ENCODE measurements around the gene FBXW11. TPM values are rescaled to one million over a fixed set of nuclear protein-coding genes. Genes with fewer than 3 reads are reported as not detected.

Gene FBXW11
- total and polyA plus RNA-seq, 11 donors = 7.8 to 110 (median 83.0) TPM

GRCh38 chr5:171914726-171915338, 91.6 kb downstream of the FBXW11 start:
- Histone ChIP-seq H3K4me3 (no peak overlapping the region), H3K4me1 (peaks cover 0 to 50% (median 30%) of the 10 kb centered on the region in 12 donors), H3K27ac (no peak overlapping the region), H3K9me3 (no peaks in the 10 kb centered on the region), H3K36me3 (peaks cover 0 to 9% (median 7%) of the 10 kb centered on the region in 9 donors), H3K27me3 (no peaks in the 10 kb centered on the region)
- 81 to 88% (median 84%) methylated on average over 5 of the region's 5 CpGs for WGBS, 4 donors
- TF ChIP-seq CTCF (IDR thresholded peaks at IDR 0.05) (no peak), POLR2A (IDR thresholded peaks at IDR 0.05) (no peak)
- DNase-seq (no peak), ATAC-seq (no peak)
- intact Hi-C loops (cut with DNase I) = loop anchor here (5.0 to 10.0 kb wide), 9 partner anchors 90 to 380 kb away; partner anchors contain the start of genes FBXW11 (in 9 of the 10), STK10 (in 4 of the 10) and UBTD2 (in 1 of the 10)

- H3K9me3 ChIP-seq = no peaks in the 10 kb centered on the region
- TF ChIP-seq POLR2A (IDR thresholded peaks at IDR 0.05) = no peak
- ATAC-seq (peak in 1 of 4 donors; percentile 27), DNase-seq (no peak)
- peaks cover 0 to 47% (median 30%) of the 10 kb centered on the region in 12 donors for H3K4me1 ChIP-seq
- no peaks in the 10 kb centered on the region for H3K27me3 ChIP-seq
- no peak overlapping the region for H3K4me3 ChIP-seq
- peaks cover 0 to 18% (median 16%) of the 10 kb centered on the region in 9 donors for H3K36me3 ChIP-seq
- intact Hi-C loops (cut with DNase I) = loop anchor here (2.0 to 10.0 kb wide), 11 partner anchors 91 to 381 kb away; partner anchors contain the start of genes FBXW11 (in 9 of the 10), STK10 (in 4 of the 10) and UBTD2 (in 1 of the 10)
- H3K27ac ChIP-seq = no peak overlapping the region
Measured at GRCh38 chr5:171913987-171914273, 92.5 kb downstream of the FBXW11 start.

- Histone ChIP-seq H3K4me3 (no peak overlapping the region), H3K27ac (no peak overlapping the region), H3K27me3 (no peaks in the 10 kb centered on the region), H3K36me3 (peaks cover 0 to 27% (median 17%) of the 10 kb centered on the region in 9 donors), H3K4me1 (peaks cover 0 to 53% (median 30%) of the 10 kb centered on the region in 12 donors), H3K9me3 (no peaks in the 10 kb centered on the region)
- ATAC-seq (no peak), DNase-seq (no peak)
- no peak for TF ChIP-seq CTCF (IDR thresholded peaks at IDR 0.05)
- TF ChIP-seq POLR2A (IDR thresholded peaks at IDR 0.05) = no peak
- 61 to 79% (median 69%) methylated on average over 2 of the region's 2 CpGs for WGBS, 4 donors
- intact Hi-C loops (cut with DNase I) = loop anchor here (2.0 to 10.0 kb wide), 10 partner anchors 94 to 384 kb away; partner anchors contain the start of genes FBXW11 (in 9 of the 10), STK10 (in 4 of the 10) and UBTD2 (in 1 of the 10)
Measured at GRCh38 chr5:171911152-171911551, 95.3 kb downstream of the FBXW11 start.

GRCh38 chr5:171908638-171909037, 97.8 kb downstream of the FBXW11 start:
- intact Hi-C loops (cut with DNase I) = loop anchor here (2.0 to 10.0 kb wide), 10 partner anchors 264 to 491 kb away; partner anchors contain the start of genes FGF18 (in 5 of the 10) and STK10 (in 2 of the 10)
- Histone ChIP-seq H3K27me3 (no peaks in the 10 kb centered on the region), H3K27ac (no peak overlapping the region), H3K4me3 (no peak overlapping the region), H3K4me1 (peaks cover 0 to 52% (median 34%) of the 10 kb centered on the region in 12 donors), H3K9me3 (no peaks in the 10 kb centered on the region), H3K36me3 (peaks cover 0 to 27% (median 17%) of the 10 kb centered on the region in 9 donors)
- TF ChIP-seq CTCF (IDR thresholded peaks at IDR 0.05) = no peak
- TF ChIP-seq POLR2A (IDR thresholded peaks at IDR 0.05) = no peak
- ATAC-seq (no peak), DNase-seq (no peak)
- 81 to 89% (median 85%) methylated on average over 3 of the region's 3 CpGs for WGBS, 4 donors

Data from heart left ventricle (tissue), 16 donors.